GM12891 (cell line): ENCODE data around the gene PTPRN2.
"Not testable (repeated sequence)": the region's sequence is repeated elsewhere in the genome, so short reads cannot be mapped to it uniquely, and the experiment has no call there.

Experiments
- DNase-seq: peaks from one replicate; pipeline ENCODE4 v3.0.0; 2011; ENCODE audit warnings: low spot score; ENCODE audit not compliant: insufficient read length
- FAIRE-seq: peaks from 2 replicates; lab custom pipeline; 2011; peaks lifted over from hg19 to GRCh38; lab: Jason Lieb, UNC
- PAX5 ChIP-seq: IDR thresholded peaks from 2 replicates; pipeline ENCODE4 v1.6.1; 2011; ENCODE audit warnings: low read length, moderate library complexity, mild to moderate bottlenecking; ENCODE audit not compliant: insufficient read depth, severe bottlenecking
- POLR2A ChIP-seq: IDR thresholded peaks from 2 replicates; pipeline ENCODE4 v1.6.1; 2011; ENCODE audit warnings: low read depth, low read length, control low read depth
- POLR2AphosphoS5 ChIP-seq: IDR thresholded peaks from 2 replicates; pipeline ENCODE4 v1.6.1; 2011; ENCODE audit warnings: low read depth, low read length, control low read depth
- POU2F2 ChIP-seq: IDR thresholded peaks from 2 replicates; pipeline ENCODE4 v1.6.1; 2011; ENCODE audit warnings: low read depth, mild to moderate bottlenecking, control low read depth, low read length, moderate library complexity
- SPI1 ChIP-seq: IDR thresholded peaks from 2 replicates; pipeline ENCODE4 v1.6.1; 2011; ENCODE audit warnings: low read depth, low read length, control low read depth
- TAF1 ChIP-seq: IDR thresholded peaks from 2 replicates; pipeline ENCODE4 v1.6.1; 2011; ENCODE audit warnings: low read depth, low read length, control low read depth

Gene PTPRN2

DNA sequence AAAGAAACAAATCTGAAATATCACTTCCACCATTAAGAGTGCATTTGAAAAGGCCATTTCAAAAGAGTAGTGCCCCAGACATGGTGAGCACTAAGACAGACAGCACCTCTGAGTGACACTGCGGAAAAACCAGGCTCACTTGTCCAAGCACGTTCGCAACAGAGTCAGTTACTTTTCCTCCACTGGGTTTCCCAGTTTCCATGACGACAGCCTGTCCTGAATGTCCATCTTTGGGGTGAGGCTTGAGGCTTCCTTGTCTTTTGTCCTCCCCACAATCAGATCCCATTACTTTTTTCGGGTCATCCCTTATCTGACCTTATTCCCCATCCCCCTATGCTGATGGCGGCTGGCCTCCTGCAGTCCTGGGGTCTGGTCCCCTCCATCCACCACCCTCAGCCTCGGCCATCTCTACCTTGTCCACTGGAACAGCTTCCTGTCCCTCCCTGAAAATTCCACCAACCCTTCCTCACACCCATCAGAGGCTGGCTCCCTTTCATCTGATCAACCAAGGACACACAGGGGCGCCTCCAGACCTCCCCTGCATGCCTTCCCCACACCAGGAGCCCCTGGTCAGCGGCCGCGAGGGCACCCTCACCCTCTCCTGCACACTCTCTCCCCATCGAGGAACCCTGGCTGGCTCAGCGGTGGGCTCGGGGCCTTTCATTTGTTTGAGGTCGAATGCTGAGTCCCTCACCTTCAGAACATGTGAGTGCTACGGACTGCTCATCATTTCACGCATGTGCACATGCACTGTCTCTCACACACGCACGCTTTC, 887.2 kb downstream of the PTPRN2 start:
- DNase-seq (no peak), FAIRE-seq (no peak)
- no peak for TF ChIP-seq POLR2AphosphoS5
- TF ChIP-seq PAX5: no peak
- no peak for TF ChIP-seq POU2F2
- TF ChIP-seq TAF1: no peak
- no peak for TF ChIP-seq SPI1
- no peak for TF ChIP-seq POLR2A

GRCh38 chr7:157699357-157700013, 888.1 kb downstream of the PTPRN2 start:
- DNase-seq (no peak), FAIRE-seq (no peak)
- TF ChIP-seq PAX5: no peak
- TF ChIP-seq POLR2AphosphoS5: no peak
- TF ChIP-seq SPI1: no peak

DNA sequence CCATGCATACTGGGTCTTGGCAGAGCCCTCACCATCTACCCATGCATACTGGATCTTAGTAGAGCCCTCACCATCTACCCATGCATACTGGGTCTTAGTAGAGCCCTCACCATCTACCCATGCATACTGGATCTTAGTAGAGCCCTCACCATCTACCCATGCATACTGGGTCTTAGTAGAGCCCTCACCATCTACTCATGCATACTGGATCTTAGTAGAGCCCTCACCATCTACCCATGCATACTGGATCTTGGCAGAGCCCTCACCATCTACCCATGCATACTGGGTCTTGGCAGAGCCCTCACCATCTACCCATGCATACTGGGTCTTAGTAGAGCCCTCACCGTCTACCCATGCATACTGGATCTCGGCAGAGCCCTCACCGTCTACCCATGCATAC, 890.3 kb downstream of the PTPRN2 start:
- not testable (repeated sequence) for DNase-seq, FAIRE-seq

GRCh38 chr7:157695609-157696008, 892.0 kb downstream of the PTPRN2 start:
- DNase-seq, FAIRE-seq: not testable (repeated sequence)

DNA sequence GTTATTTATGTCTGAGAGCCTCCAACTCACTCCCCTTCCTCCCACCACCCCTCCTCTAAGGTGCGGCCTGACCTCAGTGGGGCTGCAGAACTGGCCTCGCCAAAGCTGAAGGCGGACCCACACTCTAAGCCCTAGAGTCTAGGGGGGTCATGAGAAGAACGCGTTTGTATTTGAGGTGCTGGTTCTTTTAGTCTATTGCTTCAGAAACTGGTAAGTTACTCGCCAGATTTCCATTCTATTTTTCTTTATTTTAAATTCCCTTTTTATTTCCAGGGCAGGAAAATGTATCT, 893.3 kb downstream of the PTPRN2 start:
- no peak for DNase-seq
- TF ChIP-seq SPI1: no peak
- no peak for TF ChIP-seq TAF1
- TF ChIP-seq POLR2AphosphoS5: no peak
- TF ChIP-seq POLR2A: no peak
- TF ChIP-seq PAX5: no peak
- no peak for TF ChIP-seq POU2F2
- FAIRE-seq: no peak

GRCh38 chr7:157693521-157694375, 893.9 kb downstream of the PTPRN2 start:
- FAIRE-seq: no peak
- TF ChIP-seq PAX5 (no peak), POLR2A (no peak), POU2F2 (no peak), TAF1 (no peak), POLR2AphosphoS5 (no peak), SPI1 (no peak)
- no peak for DNase-seq

GRCh38 chr7:157693071-157693520, 894.5 kb downstream of the PTPRN2 start:
- TF ChIP-seq TAF1: no peak
- no peak for TF ChIP-seq PAX5
- no peak for TF ChIP-seq POLR2AphosphoS5
- TF ChIP-seq POLR2A: no peak
- no peak for TF ChIP-seq SPI1
- TF ChIP-seq POU2F2: no peak
- FAIRE-seq: no peak
- no peak for DNase-seq

DNA sequence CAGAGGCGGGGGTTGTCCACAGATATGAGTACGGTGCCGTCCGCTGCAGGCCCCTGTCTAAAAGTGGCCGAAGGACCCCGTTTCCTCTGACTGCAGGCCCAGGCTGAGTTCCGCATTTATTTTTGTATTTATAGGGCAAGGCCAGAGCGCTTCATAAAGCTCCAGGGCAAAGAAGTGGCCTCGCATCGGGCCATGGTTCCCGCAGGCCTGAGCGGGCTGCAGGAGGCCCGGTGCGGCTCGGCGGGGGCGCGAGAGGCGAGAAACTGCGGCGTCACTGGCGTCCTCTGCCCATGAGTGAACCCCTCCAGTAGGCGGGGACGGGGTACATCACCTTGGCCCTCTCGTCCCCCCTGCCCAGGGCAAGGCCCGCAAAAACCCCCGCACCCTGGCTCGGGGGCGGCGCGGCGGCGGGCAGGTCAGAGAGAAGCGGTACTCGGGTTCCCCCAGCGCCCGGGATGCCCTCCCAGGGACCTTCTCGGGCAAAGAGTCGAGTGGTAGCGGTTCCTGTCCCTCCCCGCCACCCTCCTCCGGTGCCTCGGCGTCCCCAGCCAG, 895.1 kb downstream of the PTPRN2 start:
- FAIRE-seq (no peak), DNase-seq (no peak)
- no peak for TF ChIP-seq TAF1
- no peak for TF ChIP-seq POLR2AphosphoS5
- TF ChIP-seq PAX5: no peak
- TF ChIP-seq POU2F2: no peak
- no peak for TF ChIP-seq POLR2A
- TF ChIP-seq SPI1: no peak

DNA sequence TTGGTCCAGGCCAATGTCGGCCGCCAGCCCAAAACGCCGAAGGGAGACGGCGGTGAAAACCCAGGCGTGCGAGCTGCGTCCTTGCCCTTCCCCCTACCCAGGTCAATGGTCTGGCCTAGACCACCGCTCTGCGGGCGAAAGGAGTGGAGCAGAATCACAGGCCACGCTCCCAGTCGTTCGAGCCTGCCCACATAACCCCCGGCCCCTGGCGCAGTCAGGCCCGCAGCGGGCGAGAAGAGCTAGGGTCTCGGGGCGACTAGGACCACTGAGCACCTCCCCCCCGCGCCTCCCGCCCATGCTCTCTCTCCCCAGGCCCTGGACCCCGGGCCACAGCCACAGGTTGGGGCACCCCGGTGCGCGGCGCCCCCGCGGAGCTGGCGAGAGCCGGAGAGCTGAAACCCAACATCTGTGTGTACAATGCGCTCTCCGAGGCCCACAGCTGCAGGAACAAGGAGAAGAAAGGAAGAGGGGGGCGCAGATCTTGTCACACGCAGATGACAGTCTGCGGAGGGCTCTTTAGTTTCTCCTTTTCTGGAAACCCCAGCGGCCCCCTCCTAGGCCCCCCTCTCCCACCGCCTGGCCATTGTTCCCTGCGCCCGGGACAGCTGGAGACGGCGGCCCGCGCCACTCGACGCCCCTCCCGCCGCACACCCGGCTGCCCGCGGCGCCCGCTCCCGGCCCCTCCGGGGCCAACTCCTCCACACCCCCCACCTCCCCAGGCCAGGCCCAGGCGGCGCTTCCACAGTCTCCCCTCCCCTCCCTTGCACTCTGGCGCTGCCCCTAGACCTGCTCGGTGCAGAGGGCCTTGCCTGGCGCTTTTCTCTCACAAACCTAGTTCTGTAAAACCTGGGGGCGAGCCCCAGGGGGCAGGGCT, 895.8 kb downstream of the PTPRN2 start:
- FAIRE-seq (no peak), DNase-seq (no peak)
- no peak for TF ChIP-seq SPI1
- TF ChIP-seq POU2F2: no peak
- no peak for TF ChIP-seq PAX5
- no peak for TF ChIP-seq TAF1
- no peak for TF ChIP-seq POLR2A
- no peak for TF ChIP-seq POLR2AphosphoS5
